Stimulated activated naive CD8-positive, alpha-beta T cell treated with anti-CD3 and anti-CD28 coated beads, Interleukin-15, Interleukin-2, amounts not matched to agents 100 ng/mL and 50 ng/mL, for 24 hours (primary cell): Measurements from ENCODE around the gene SULF2.

Experiments used
- H3K27ac Mint-ChIP-seq: one replicate; pipeline ENCODE4 v1.8.0; 2021; ENCODE audit warnings: mild to moderate bottlenecking, mixed read lengths
- H3K27me3 Mint-ChIP-seq: one replicate; pipeline ENCODE4 v1.8.0; 2021; ENCODE audit warnings: mixed read lengths
- H3K36me3 Mint-ChIP-seq: one replicate; pipeline ENCODE4 v1.8.0; 2021; ENCODE audit warnings: low read depth, mixed read lengths
- H3K4me1 Mint-ChIP-seq: one replicate; pipeline ENCODE4 v1.8.0; 2021; ENCODE audit warnings: low read depth, mixed read lengths
- H3K4me3 Mint-ChIP-seq: one replicate; pipeline ENCODE4 v1.8.0; 2021; ENCODE audit warnings: mild to moderate bottlenecking, mixed read lengths
- H3K9me3 Mint-ChIP-seq: one replicate; pipeline ENCODE4 v1.8.0; 2021; ENCODE audit warnings: mixed read lengths

The SULF2 gene

GRCh38 chr20:47727170-47727880 is 58.0 kb downstream of the SULF2 start:
- peaks cover 35% of the 10 kb centered on the region for H3K4me1 Mint-ChIP-seq

GRCh38 chr20:47726632-47727031 is 58.6 kb downstream of the SULF2 start:
- Mint-ChIP-seq H3K9me3 (no peaks in the 10 kb centered on the region), H3K27me3 (no peaks in the 10 kb centered on the region), H3K4me3 (no peak overlapping the region), H3K4me1 (peaks cover 35% of the 10 kb centered on the region), H3K27ac (peak overlapping the region; percentile 88), H3K36me3 (no peaks in the 10 kb centered on the region)

More at GRCh38 chr20:47727170-47727880, 58.0 kb downstream of the SULF2 start:
- Mint-ChIP-seq H3K27me3 (no peaks in the 10 kb centered on the region), H3K9me3 (no peaks in the 10 kb centered on the region), H3K27ac (peak overlapping the region; percentile 88), H3K4me3 (peak overlapping the region; percentile 70), H3K36me3 (no peaks in the 10 kb centered on the region)

- Mint-ChIP-seq H3K9me3 (no peaks in the 10 kb centered on the region), H3K27me3 (no peaks in the 10 kb centered on the region), H3K4me1 (peaks cover 35% of the 10 kb centered on the region), H3K36me3 (no peaks in the 10 kb centered on the region), H3K27ac (no peak overlapping the region), H3K4me3 (no peak overlapping the region)
These were observed 59.9 kb downstream of the SULF2 start for GRCh38 chr20:47725248-47725973.

DNA sequence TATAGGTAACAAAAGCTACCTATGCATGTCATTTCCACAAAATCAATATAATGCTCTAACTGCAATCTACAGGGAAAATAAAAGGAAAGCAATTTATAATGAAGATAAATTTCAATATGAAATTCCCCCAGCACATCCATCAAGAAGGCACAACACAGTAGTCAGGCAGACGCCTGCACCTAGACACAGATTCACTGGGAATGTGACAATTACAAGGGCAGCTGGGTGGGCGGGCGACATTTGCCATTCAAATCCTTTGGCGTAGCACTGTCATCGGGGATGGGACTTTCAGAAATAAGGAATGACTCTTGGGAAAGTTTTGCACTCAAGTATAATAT is 60.4 kb downstream of the SULF2 start:
- Mint-ChIP-seq H3K4me3 (no peak overlapping the region), H3K4me1 (peaks cover 35% of the 10 kb centered on the region), H3K9me3 (no peaks in the 10 kb centered on the region), H3K27ac (no peak overlapping the region), H3K36me3 (no peaks in the 10 kb centered on the region), H3K27me3 (no peaks in the 10 kb centered on the region)

- peaks cover 33% of the 10 kb centered on the region for H3K4me1 Mint-ChIP-seq
- no peaks in the 10 kb centered on the region for H3K9me3 Mint-ChIP-seq
- no peak overlapping the region for H3K4me3 Mint-ChIP-seq
- H3K27me3 Mint-ChIP-seq = no peaks in the 10 kb centered on the region
- no peak overlapping the region for H3K27ac Mint-ChIP-seq
- H3K36me3 Mint-ChIP-seq = no peaks in the 10 kb centered on the region
These were observed 60.9 kb downstream of the SULF2 start for GRCh38 chr20:47724396-47724795.

DNA sequence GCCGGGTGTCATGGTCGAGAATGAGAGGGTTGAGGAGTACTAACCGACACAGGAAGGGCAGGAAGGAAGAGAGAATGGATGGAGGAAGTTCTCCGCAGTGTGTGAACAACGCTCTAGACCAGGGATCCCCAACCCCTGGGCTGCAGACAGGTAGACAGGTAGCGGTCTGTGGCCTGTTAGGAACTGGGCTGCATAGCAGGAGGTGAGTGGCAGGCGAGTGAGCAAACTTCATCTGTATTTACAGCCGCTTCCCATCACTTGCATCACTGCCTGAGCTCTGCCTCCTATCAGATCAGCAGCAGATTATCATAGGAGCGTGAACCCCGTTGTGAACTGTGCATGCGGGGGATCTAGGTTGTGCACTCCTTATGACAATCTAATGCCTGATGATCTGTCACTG is 62.0 kb downstream of the SULF2 start:
- Mint-ChIP-seq H3K36me3 (no peaks in the 10 kb centered on the region), H3K4me3 (no peak overlapping the region), H3K27me3 (no peaks in the 10 kb centered on the region), H3K4me1 (peaks cover 25% of the 10 kb centered on the region), H3K9me3 (no peaks in the 10 kb centered on the region), H3K27ac (no peak overlapping the region)

DNA sequence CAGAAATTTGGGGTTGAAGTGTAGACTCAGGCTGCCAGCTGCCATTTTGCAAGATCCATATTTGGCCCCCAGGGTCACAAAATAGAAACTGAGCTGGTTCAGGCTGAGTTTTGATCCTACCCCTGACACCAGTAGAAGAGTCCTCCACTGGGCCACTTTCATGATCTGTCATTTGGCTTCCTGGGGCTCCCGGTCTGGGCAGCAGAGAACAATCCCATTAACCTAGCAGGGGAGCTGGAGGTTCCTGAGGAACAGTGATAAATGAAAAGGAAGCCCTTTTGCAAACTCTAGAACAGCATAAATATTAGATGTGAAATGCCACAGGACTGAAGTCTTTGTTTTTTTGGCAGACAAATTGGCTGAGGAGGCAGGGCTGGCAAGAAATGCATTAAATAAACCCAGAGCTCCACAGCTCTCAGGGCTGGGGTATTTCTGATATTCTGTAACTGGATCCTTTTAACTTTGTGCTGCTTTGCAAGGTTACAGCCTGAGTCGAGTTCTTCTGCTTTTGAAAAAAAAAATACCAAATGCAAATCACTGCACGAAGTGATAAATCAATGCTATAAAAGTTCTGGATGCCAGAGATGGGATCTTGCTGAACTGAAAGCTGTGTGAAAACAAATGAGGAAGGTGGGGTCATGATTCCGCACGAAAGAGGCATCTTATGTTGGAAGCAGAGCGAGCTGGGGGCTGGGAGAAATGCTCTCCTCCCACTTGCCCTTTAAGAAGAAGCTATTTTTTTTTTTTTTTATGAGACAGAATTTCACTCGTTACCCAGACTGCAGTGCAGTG is 64.4 kb downstream of the SULF2 start:
- Mint-ChIP-seq H3K4me3 (no peak overlapping the region), H3K27ac (no peak overlapping the region), H3K27me3 (peaks cover 2% of the 10 kb centered on the region), H3K36me3 (no peaks in the 10 kb centered on the region), H3K9me3 (no peaks in the 10 kb centered on the region), H3K4me1 (peaks cover 4% of the 10 kb centered on the region)

GRCh38 chr20:47719625-47720024 is 65.7 kb downstream of the SULF2 start:
- Mint-ChIP-seq H3K27me3 (peaks cover 8% of the 10 kb centered on the region), H3K27ac (no peak overlapping the region), H3K4me1 (no peaks in the 10 kb centered on the region), H3K9me3 (no peaks in the 10 kb centered on the region), H3K4me3 (no peak overlapping the region), H3K36me3 (no peaks in the 10 kb centered on the region)

DNA sequence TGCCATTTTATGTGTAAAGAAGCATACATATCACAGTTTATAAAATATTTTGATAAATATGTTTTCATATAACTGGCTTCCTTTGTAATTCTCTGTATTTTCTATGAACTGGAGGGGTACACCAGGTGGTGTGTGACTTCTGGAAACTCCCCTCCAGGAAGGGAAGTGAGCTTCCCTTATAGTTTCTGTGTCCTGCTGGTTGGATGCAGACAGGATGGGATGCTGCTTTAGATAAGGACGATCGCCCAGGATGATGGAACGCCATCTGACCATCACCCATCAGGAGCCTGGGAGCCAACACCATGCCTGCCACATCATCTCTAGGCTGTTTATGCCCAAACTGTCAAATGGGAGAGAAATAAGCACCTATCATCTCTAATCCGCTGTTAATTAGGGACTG is 66.1 kb downstream of the SULF2 start:
- no peaks in the 10 kb centered on the region for H3K4me1 Mint-ChIP-seq
- H3K27me3 Mint-ChIP-seq = peaks cover 12% of the 10 kb centered on the region
- no peak overlapping the region for H3K4me3 Mint-ChIP-seq
- no peak overlapping the region for H3K27ac Mint-ChIP-seq
- no peaks in the 10 kb centered on the region for H3K36me3 Mint-ChIP-seq
- H3K9me3 Mint-ChIP-seq = no peaks in the 10 kb centered on the region

DNA sequence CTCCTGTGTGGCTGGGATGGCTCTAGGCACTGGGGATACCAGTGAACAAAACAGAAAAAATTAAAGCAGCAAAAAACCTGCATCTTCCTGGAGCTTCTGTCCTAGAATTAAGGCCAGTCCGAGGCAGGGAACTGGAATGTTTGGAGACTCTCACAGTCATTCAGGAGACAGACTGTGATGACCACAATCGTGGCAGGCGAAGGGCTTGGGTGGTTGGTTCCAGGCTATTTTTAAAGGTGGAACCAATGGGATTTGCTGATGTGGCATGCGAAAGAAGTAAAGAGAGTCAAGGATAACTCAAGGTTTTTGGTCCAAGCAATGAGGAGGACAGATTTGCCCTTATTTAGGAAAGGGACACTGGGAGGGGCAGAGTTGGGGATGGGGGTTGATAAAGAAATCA is 66.9 kb downstream of the SULF2 start:
- Mint-ChIP-seq H3K4me3 (no peak overlapping the region), H3K27ac (no peak overlapping the region), H3K27me3 (peaks cover 12% of the 10 kb centered on the region), H3K4me1 (no peaks in the 10 kb centered on the region), H3K36me3 (no peaks in the 10 kb centered on the region), H3K9me3 (no peaks in the 10 kb centered on the region)

GRCh38 chr20:47717421-47717820 is 67.9 kb downstream of the SULF2 start:
- Mint-ChIP-seq H3K9me3 (no peaks in the 10 kb centered on the region), H3K27me3 (peaks cover 12% of the 10 kb centered on the region), H3K4me3 (no peak overlapping the region), H3K36me3 (no peaks in the 10 kb centered on the region), H3K27ac (no peak overlapping the region), H3K4me1 (no peaks in the 10 kb centered on the region)

DNA sequence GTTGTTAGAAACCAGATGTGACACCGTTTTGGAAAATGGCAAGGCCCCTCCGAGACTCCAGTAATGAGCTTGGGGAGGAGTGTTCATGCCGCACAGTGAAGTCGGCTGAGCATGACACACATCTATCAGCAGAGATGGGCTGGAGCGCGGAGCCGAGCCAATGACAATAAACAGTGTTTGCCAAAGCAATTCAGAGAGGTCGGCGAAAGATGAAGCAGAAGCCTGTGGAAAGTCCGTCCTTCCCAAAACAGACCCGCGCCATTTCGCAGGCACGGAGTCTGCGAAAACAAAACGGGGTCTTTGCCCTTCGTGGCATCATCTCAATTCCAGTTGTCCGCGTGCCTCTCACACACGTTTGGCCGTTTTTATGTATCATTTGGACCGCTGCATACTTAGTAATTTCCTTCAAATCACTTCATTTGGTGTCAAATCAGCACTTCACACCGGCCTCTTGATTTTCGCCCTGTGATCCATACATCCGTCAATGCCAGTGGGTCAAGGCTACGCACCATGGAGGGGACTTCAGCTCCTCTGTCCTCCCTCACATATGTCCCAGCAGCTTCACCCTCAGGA is 71.3 kb downstream of the SULF2 start:
- Mint-ChIP-seq H3K27ac (no peak overlapping the region), H3K36me3 (no peaks in the 10 kb centered on the region), H3K4me1 (no peaks in the 10 kb centered on the region), H3K4me3 (no peak overlapping the region), H3K9me3 (no peaks in the 10 kb centered on the region), H3K27me3 (peaks cover 16% of the 10 kb centered on the region)

- no peaks in the 10 kb centered on the region for H3K9me3 Mint-ChIP-seq
- H3K27ac Mint-ChIP-seq = no peak overlapping the region
- no peaks in the 10 kb centered on the region for H3K36me3 Mint-ChIP-seq
- H3K27me3 Mint-ChIP-seq = peaks cover 16% of the 10 kb centered on the region
- no peak overlapping the region for H3K4me3 Mint-ChIP-seq
- peaks cover under 1% of the 10 kb centered on the region for H3K4me1 Mint-ChIP-seq
These were observed 72.1 kb downstream of the SULF2 start for GRCh38 chr20:47713163-47713562.

- H3K4me1 Mint-ChIP-seq = peaks cover 4% of the 10 kb centered on the region
- no peak overlapping the region for H3K4me3 Mint-ChIP-seq
- no peak overlapping the region for H3K27ac Mint-ChIP-seq
- no peaks in the 10 kb centered on the region for H3K36me3 Mint-ChIP-seq
- H3K9me3 Mint-ChIP-seq = no peaks in the 10 kb centered on the region
- peaks cover 16% of the 10 kb centered on the region for H3K27me3 Mint-ChIP-seq
These were observed 74.1 kb downstream of the SULF2 start for GRCh38 chr20:47711046-47711752.
